ENCODE data around the gene TEX55. TPM values are rescaled to one million over a fixed set of nuclear protein-coding genes. Genes with fewer than 3 reads are reported as not detected.

The TEX55 gene
- total RNA-seq, 1 experiment from 2014 or later: not detected

GRCh38 chr3:119194237-119195150 is 48.5 kb downstream of the TEX55 start:
- in situ Hi-C loops (cut with HindIII; ENCODE audit: low pct_unique_long_range_greater_than_20kb, low sequenced_read_pairs): no loop called here

GRCh38 chr3:119195151-119195476 is 49.1 kb downstream of the TEX55 start:
- in situ Hi-C loops (cut with HindIII; ENCODE audit: low pct_unique_long_range_greater_than_20kb, low sequenced_read_pairs): no loop called here
- no peak for DNase-seq (ENCODE audit: low read depth, low spot score)

More at GRCh38 chr3:119194237-119195150, 48.5 kb downstream of the TEX55 start:
- no peak for DNase-seq (ENCODE audit: low read depth, low spot score)

DNA sequence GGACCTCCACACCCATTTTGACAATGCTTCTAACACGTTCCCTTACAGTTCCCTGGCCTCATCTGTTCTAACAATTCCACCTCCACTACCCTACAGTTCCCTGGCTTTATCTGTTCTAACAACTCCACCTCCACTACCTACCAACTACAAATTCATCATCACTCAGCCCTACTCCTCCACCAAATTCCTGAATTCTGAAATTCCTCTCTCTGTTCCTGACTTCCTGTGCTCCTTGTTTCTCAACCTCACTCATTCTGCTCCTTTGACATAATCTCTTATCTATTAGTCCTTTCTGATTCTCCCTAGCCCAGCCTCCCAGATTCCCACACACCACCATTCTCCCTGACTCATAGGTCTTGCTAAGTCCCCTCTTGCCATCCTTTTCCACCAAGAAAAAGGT is 49.9 kb downstream of the TEX55 start:
- in situ Hi-C loops (cut with HindIII; ENCODE audit: low pct_unique_long_range_greater_than_20kb, low sequenced_read_pairs): no loop called here
- no peak for DNase-seq (ENCODE audit: low read depth, low spot score)

Other genes with a start within 250 kb of the TEX55 start
- gene IGSF11, start 111.3 kb upstream of the TEX55 start, total RNA-seq (2014; rRNA removed; shearing (Covaris generic)): 64.6 and 66.5 TPM in 2 replicates
- gene UPK1B, start 27.4 kb downstream of the TEX55 start, total RNA-seq (2014; rRNA removed; shearing (Covaris generic)): not detected in 2 replicates
- gene B4GALT4, start 94.7 kb downstream of the TEX55 start, total RNA-seq (2014; rRNA removed; shearing (Covaris generic)): 21.0 and 24.7 TPM in 2 replicates
- gene ARHGAP31, start 148.2 kb downstream of the TEX55 start, total RNA-seq (2014; rRNA removed; shearing (Covaris generic)): 11.4 and 13.9 TPM in 2 replicates